Measurements from ENCODE around the gene UCHL3. TPM values are rescaled to one million over a fixed set of nuclear protein-coding genes. Genes with fewer than 3 reads are reported as not detected.
A peak's percentile ranks its signal among the peaks of the same experiment; 100 is the strongest.

The UCHL3 gene
- 10 to 100 TPM; 13.1 to 21.0 (median 19.2) TPM for total RNA-seq
- polyA plus RNA-seq = 10 to 100 TPM; 18.6 to 20.7 TPM

DNA sequence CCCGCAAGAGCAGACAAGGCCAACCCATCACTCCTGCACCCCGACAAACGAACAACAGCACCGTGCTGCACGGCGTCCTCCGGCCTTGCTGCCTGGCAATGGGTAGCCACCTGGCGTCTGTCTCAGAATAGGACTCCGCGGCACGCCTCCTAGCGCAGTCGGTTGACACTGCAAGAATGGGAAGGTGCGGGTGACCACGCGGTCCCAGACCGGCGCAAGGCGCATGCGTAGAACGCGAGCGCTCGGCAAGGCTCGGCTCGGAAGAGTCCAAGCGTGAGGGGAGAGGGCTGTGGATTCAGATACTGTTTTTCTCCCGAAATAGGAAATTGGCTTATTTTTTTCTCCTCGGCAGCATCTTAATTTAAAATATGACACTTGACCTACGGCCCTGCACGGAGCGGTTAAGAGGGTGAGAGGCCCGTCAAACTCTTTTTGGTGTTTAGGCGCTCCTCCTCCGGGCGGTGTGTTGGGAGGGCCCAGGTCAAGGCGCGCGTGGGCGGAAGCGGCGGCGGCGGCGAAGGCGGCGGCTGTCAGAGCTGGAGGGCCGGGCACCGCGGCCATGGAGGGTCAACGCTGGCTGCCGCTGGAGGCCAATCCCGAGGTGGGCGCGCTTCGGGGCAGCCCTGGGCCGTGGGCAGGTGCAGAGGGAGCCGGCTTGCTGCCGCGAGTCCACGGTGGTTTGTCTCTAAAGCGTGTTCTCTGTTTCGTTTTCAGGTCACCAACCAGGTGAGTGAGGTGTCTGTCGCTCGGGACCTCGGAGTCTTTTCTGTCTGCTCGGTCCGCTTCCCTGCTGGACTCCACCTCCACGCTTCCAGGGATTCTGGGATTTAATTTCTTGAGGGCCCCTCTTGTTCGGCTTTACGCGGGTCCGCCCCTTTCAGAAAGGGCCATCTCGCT, at the start of gene UCHL3:
UCHL3 (plus strand) TSS at position 530 of the 897 bp plus-strand sequence; CDS start at position 560, 30 bp downstream.
- WGBS, 2 donors = 0% methylated on average over 70 to 74 of the region's 74 CpGs
- DNase-seq = peak; percentile 95 to 100 (median 98)
- Histone ChIP-seq H3K9me3 (no peaks in the 10 kb centered on the region), H3K27me3 (no peaks in the 10 kb centered on the region), H3K4me3 (peak within 1 kb of the TSS; percentile 78 to 91 (median 81)), H3K4me1 (peaks cover 7 to 23% (median 10%) of the 10 kb centered on the region in 3 donors), H3K27ac (peak within 1 kb of the TSS; percentile 83 to 92 (median 88)), H3K36me3 (no peaks in the 10 kb centered on the region)
- intact Hi-C loops (cut with DNase I) = no loop called here
- TF ChIP-seq, protein P1, sequence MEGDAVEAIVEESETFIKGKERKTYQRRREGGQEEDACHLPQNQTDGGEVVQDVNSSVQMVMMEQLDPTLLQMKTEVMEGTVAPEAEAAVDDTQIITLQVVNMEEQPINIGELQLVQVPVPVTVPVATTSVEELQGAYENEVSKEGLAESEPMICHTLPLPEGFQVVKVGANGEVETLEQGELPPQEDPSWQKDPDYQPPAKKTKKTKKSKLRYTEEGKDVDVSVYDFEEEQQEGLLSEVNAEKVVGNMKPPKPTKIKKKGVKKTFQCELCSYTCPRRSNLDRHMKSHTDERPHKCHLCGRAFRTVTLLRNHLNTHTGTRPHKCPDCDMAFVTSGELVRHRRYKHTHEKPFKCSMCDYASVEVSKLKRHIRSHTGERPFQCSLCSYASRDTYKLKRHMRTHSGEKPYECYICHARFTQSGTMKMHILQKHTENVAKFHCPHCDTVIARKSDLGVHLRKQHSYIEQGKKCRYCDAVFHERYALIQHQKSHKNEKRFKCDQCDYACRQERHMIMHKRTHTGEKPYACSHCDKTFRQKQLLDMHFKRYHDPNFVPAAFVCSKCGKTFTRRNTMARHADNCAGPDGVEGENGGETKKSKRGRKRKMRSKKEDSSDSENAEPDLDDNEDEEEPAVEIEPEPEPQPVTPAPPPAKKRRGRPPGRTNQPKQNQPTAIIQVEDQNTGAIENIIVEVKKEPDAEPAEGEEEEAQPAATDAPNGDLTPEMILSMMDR (IDR thresholded peaks at IDR 0.05) = peak; percentile 67 to 88 (median 80)
- peak; percentile 83 for FAIRE-seq
- peak; percentile 95 to 98 (median 98) for ATAC-seq

DNA sequence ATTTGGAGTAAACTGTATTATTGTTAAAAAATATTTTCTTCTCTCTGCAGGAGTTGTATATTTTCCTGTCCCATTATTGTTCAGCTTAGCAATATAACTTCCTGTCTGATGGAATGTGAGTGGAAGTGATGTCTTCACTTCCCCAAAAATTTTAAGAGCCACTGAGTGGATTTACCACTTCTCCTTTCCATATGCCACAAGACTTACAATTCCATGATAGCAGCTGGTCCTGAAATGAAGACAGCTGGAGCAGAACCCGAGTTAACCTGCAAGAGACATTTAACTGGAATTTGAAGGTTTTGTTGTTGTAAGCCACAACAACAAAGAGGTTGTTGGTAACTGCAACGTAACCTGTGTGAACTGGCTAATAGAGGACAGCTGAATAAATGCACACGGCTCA, 44.3 kb upstream of the UCHL3 start:
- DNase-seq (no peak), ATAC-seq (peak in 2 of 4 donors; percentile 53 to 54)

DNA sequence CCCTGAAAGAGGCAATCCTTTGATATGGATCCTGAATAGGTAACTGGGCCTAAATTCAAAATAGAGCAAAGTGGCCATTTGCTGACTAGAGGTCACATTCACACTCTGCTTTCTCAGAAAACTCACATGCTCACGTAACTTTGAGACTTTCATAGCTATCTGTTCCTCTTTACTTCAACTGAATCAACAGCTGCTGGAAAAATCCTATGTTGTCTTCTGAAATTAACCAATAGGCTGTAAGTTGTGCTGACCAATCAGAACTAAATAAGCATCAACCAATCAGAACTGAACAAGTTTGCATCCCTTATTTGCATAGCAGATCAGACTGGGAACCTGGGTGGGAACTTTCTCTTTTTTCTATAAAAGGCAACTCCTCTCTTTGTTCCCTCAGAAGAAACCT, 43.6 kb upstream of the UCHL3 start:
- Histone ChIP-seq H3K27me3 (no peaks in the 10 kb centered on the region), H3K4me3 (no peak overlapping the region), H3K36me3 (no peaks in the 10 kb centered on the region), H3K4me1 (no peaks in the 10 kb centered on the region), H3K9me3 (no peaks in the 10 kb centered on the region), H3K27ac (no peak overlapping the region)
- TF ChIP-seq, protein P1 (IDR thresholded peaks at IDR 0.05) = no peak
- WGBS, 2 donors = 84 to 95% methylated on average over 1 of the region's 1 CpG
- ATAC-seq (peak in 1 of 4 donors; percentile 18), DNase-seq (no peak), FAIRE-seq (no peak)
- intact Hi-C loops (cut with DNase I) = no loop called here

More for the DNA sequence above, 44.3 kb upstream of the UCHL3 start:
- H3K4me3 ChIP-seq = no peak overlapping the region
- intact Hi-C loops (cut with DNase I) = no loop called here
- no peaks in the 10 kb centered on the region for H3K27me3 ChIP-seq
- FAIRE-seq = no peak
- H3K4me1 ChIP-seq = no peaks in the 10 kb centered on the region
- WGBS, 2 donors = 36 to 43% methylated on average over 3 of the region's 3 CpGs
- H3K36me3 ChIP-seq = no peaks in the 10 kb centered on the region
- no peak overlapping the region for H3K27ac ChIP-seq
- no peaks in the 10 kb centered on the region for H3K9me3 ChIP-seq
- TF ChIP-seq, protein P1 (IDR thresholded peaks at IDR 0.05) = no peak

DNA sequence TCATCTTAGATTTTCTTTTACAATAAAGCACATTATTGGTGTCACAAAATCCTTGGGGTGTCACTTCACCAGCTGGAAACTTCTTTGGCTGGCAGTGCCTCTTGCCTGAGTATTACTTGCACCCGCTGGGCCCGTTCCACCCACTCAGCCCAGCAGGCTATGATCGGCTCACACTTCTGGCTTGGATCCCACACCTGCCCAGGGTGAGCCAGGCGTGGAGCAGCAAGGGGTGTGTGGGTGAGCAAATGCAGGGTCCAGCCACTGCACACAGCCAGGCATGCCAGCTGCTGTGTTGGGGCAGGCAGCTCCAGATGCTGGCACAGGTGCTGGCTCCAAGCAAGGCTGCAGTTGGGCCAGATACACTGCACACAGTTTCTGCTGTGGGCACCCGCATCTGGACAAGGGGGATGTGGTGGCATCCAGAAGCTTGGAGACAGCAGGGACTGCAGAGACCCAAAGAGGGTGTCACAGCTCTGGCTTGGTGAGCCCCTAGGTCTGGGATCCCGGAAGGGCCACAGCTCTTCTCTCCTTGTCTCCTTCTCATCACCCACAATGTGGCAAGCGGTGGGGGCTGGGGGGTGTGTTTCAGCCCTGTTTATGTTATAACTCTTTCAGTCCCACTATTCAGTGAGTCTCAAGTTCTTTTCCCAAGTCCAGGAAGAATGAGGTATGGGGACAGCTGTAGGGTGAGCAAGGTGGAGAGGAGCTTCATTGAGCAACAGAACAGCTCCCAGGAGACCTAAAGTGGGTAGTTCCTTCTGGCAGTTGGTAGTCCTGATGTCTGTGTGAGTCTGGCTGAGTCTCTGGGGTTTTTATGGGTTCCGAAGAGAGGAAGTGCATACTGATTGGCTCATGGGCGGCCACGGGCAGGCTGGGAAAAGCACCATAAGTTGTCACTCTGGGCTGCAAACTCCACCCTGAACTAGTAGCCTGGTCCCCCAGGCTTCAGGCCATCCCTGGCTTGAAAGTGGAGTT, 42.3 kb upstream of the UCHL3 start:
- no peak overlapping the region for H3K27ac ChIP-seq
- 88 to 89% methylated on average over 10 of the region's 10 CpGs for WGBS, 2 donors
- intact Hi-C loops (cut with DNase I) = no loop called here

More for the DNA sequence above, 42.3 kb upstream of the UCHL3 start:
- peak in 2 of 6 donors; percentile 23 to 32 for DNase-seq
- no peak for FAIRE-seq
- Histone ChIP-seq H3K4me3 (no peak overlapping the region), H3K36me3 (no peaks in the 10 kb centered on the region), H3K4me1 (no peaks in the 10 kb centered on the region), H3K9me3 (no peaks in the 10 kb centered on the region), H3K27me3 (no peaks in the 10 kb centered on the region)
- ATAC-seq = peak in 1 of 4 donors; percentile 39
- TF ChIP-seq, protein P1 (IDR thresholded peaks at IDR 0.05) = no peak
